B cell (primary cell): Measurements from ENCODE around the gene CADPS. TPM values are rescaled to one million over a fixed set of nuclear protein-coding genes. Genes with fewer than 3 reads are reported as not detected.

Source experiments
- ATAC-seq: fragments of 200-7000 bp; cut with Tn5 transposase; one replicate; pipeline ENCODE4 v1.10.0; 2021; ENCODE audit warnings: low read depth, mild to moderate bottlenecking, moderate number of reproducible peaks, moderate library complexity
- CTCF ChIA-PET: fragments of 350-600 bp; sonication (Branson Sonifier 250); formaldehyde crosslinking; loops from one replicate; lab custom pipeline; 2021; ENCODE audit warnings: antibody characterized with exemption, inconsistent platforms; lab: Charles Lee
- POLR2A ChIA-PET: fragments of 350-600 bp; sonication (Branson Sonifier 250); formaldehyde crosslinking; loops from one replicate; lab custom pipeline; 2021; ENCODE audit warnings: antibody characterized with exemption; lab: Charles Lee
- DNase-seq: peaks from one replicate; pipeline ENCODE4 v3.0.0; 2013
- H2AFZ ChIP-seq: 2 replicates; pipeline ENCODE4 v1.6.1; 2012; ENCODE audit warnings: mild to moderate bottlenecking, low read depth, low read length; ENCODE audit not compliant: insufficient read depth, poor library complexity, severe bottlenecking
- H3K27ac ChIP-seq, 2 donors: 1 replicate in 1 of 2; 2 replicates in 1 of 2; pipeline ENCODE4 v1.5.1; 2012 to 2013; ENCODE audit warnings: low read length in 2 of 2, mild to moderate bottlenecking in 2 of 2, moderate library complexity in 1 of 2
- H3K27me3 ChIP-seq, 4 experiments: fragments of 200-600 bp in 1 of 4; sonication (generic) in 1 of 4; replicated peaks in 1 of 4; 1 replicate in 2 of 4; 2 replicates in 2 of 4; pipeline versions ENCODE4 v1.6.1 to v1.7.0; 2013 to 2016; ENCODE audit warnings: low read length in 3 of 4, mild to moderate bottlenecking in 2 of 4, mixed read lengths in 1 of 4, moderate library complexity in 1 of 4; ENCODE audit not compliant: insufficient read depth in 4 of 4, control insufficient read depth in 3 of 4; ENCODE audit errors: control extremely low read depth in 1 of 4
- H3K36me3 ChIP-seq, 2 experiments: replicated peaks in 1 of 2; 1 replicate in 1 of 2; 2 replicates in 1 of 2; pipeline versions ENCODE4 v1.6.1 to v1.7.1; 2013; ENCODE audit warnings: low read length in 1 of 2; ENCODE audit not compliant: insufficient read depth in 2 of 2, control insufficient read depth in 1 of 2; ENCODE audit errors: control extremely low read depth in 1 of 2, extremely low read depth in 1 of 2
- H3K4me1 ChIP-seq, 2 donors: fragments of 200-600 bp in 1 of 2; sonication (generic) in 1 of 2; 1 replicate in 1 of 2; 2 replicates in 1 of 2; pipeline versions ENCODE4 v1.5.1 to v1.6.1; 2013 to 2017; ENCODE audit warnings: low read length in 2 of 2; ENCODE audit not compliant: control insufficient read depth in 2 of 2, insufficient read depth in 2 of 2
- H3K4me2 ChIP-seq: replicated peaks from 2 replicates; pipeline ENCODE3; 2012; ENCODE audit warnings: mild to moderate bottlenecking, low read depth, low read length; ENCODE audit not compliant: poor library complexity, severe bottlenecking
- H3K4me3 ChIP-seq, 5 experiments: fragments of 200-600 bp in 1 of 5; sonication (generic) in 1 of 5; 1 replicate in 3 of 5; 2 replicates in 2 of 5; pipeline versions ENCODE4 v1.5.1 to v1.7.0; 2011 to 2016; ENCODE audit warnings: low read length in 4 of 5, mild to moderate bottlenecking in 4 of 5, low read depth in 2 of 5, control low read depth in 1 of 5, moderate library complexity in 1 of 5; ENCODE audit not compliant: insufficient read depth in 1 of 5; ENCODE audit errors: control extremely low read depth in 1 of 5, extremely low read depth in 1 of 5
- H3K79me2 ChIP-seq: fragments of 200-600 bp; sonication (generic); one replicate; pipeline ENCODE4 v1.6.0; 2016; ENCODE audit warnings: low read length; ENCODE audit not compliant: control insufficient read depth, insufficient read depth
- H3K9ac ChIP-seq: fragments of 200-600 bp; sonication (generic); 2 replicates; pipeline ENCODE4 v1.6.1; 2017; ENCODE audit warnings: mild to moderate bottlenecking, low read length, moderate library complexity
- H3K9me3 ChIP-seq, 3 donors: one replicate each; pipeline versions ENCODE4 v1.6.1 to v1.7.1; 2013; ENCODE audit warnings: low read length in 2 of 3; ENCODE audit not compliant: control insufficient read depth in 2 of 3, insufficient read depth in 1 of 3; ENCODE audit errors: control extremely low read depth in 1 of 3
- H4K20me1 ChIP-seq: 2 replicates; pipeline ENCODE4 v1.6.0; 2012; ENCODE audit warnings: mild to moderate bottlenecking, low read length; ENCODE audit not compliant: insufficient read depth, control insufficient read depth, poor library complexity, severe bottlenecking
- H3K27ac Mint-ChIP-seq: one replicate; pipeline ENCODE4 v1.8.0; 2021; ENCODE audit warnings: mixed read lengths
- H3K27me3 Mint-ChIP-seq: one replicate; pipeline ENCODE4 v1.8.0; 2021; ENCODE audit warnings: mixed read lengths
- H3K4me1 Mint-ChIP-seq: one replicate; pipeline ENCODE4 v1.8.0; 2021; ENCODE audit warnings: mixed read lengths
- H3K4me3 Mint-ChIP-seq: one replicate; pipeline ENCODE4 v1.8.0; 2021; ENCODE audit warnings: mixed read lengths
- H3K9me3 Mint-ChIP-seq: one replicate; pipeline ENCODE4 v1.8.0; 2022; ENCODE audit warnings: mixed read lengths; ENCODE audit not compliant: insufficient read depth
- CTCF ChIP-seq: fragments of 200-600 bp; IDR thresholded peaks from one replicate; pipeline ENCODE4 v1.8.0; 2022; ENCODE audit warnings: antibody characterized with exemption, mild to moderate bottlenecking
- EZH2 ChIP-seq: IDR thresholded peaks from 2 replicates; pipeline ENCODE4 v1.6.1; 2012; ENCODE audit warnings: borderline replicate concordance, low read depth, mild to moderate bottlenecking, moderate library complexity, low read length; ENCODE audit not compliant: insufficient read depth, poor library complexity, severe bottlenecking
- whole genome bisulfite sequencing: methylation state at CpG from one replicate; pipeline ENCODE4 v1.1.5; 2013; ENCODE audit warnings: missing lambda C conversion rate; ENCODE audit not compliant: insufficient coverage; 5-methylcytosine and 5-hydroxymethylcytosine counted together
- intact Hi-C: fragments of 100-400 bp; cut with micrococcal nuclease; formaldehyde crosslinking; loops from one replicate; pipeline ENCODE4 v1.10.0; 2022
- polyA plus RNA-seq: library from polyadenylated mRNA; depleted of rRNA; stranded (reverse); fragments of >200 nt; gene quantifications from 2 replicates; pipeline ENCODE4 v1.2.3, GENCODE V29; 2012
- total RNA-seq, 2 donors: library from RNA; stranded (reverse); fragments of 120-200 nt in 1 of 2; gene quantifications; 1 replicate in 1 of 2; 2 replicates in 1 of 2; pipeline versions ENCODE4 v1.2.3 to v1.2.4, GENCODE V29; 2013 to 2022

CADPS gene
- total and polyA plus RNA-seq, 2 donors (not counting 1 experiment from before 2014, with no cell fraction given) = 0.16 to 0.22 TPM

DNA sequence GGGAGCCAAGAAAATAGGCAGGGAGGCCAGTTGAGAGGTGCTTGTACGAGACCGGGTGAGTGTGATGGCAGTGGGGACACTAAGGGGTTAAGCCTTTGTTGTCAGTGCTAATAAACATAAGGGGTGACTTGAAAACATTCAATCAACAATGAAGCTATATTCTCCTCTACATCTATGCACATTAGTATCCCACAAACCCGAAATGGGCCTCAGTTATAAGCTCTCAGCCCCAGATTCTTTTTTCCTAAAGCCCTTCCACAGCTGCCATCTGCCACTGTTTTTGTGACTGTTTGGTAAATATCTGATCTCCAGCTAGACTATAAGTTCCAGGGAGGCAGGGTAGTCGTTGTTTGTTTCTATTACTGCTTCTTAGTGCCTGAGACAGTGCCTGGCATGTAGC lies 118.2 kb downstream of the CADPS start:
- 45% methylated on average over 2 of the region's 4 CpGs for WGBS
- no peak for TF ChIP-seq CTCF
- no peak for TF ChIP-seq EZH2
- no peak for DNase-seq

GRCh38 chr3:62755285-62755684 lies 119.9 kb downstream of the CADPS start:
- no peaks in the 10 kb centered on the region for H3K27me3 Mint-ChIP-seq
- Histone ChIP-seq H3K27me3 (no peaks in the 10 kb centered on the region), H3K9me3 (peaks cover 0 to 5% (median 0%) of the 10 kb centered on the region in 3 donors), H4K20me1 (no peaks in the 10 kb centered on the region), H3K9ac (no peak overlapping the region), H3K79me2 (no peaks in the 10 kb centered on the region), H3K4me2 (no peak overlapping the region), H3K4me3 (no peak overlapping the region), H3K27ac (no peak overlapping the region), H2AFZ (no peak overlapping the region), H3K36me3 (no peaks in the 10 kb centered on the region), H3K4me1 (no peaks in the 10 kb centered on the region)
- ChIA-PET POLR2A (no interaction called here), CTCF (no interaction called here)
- DNase-seq (peak; percentile 2), ATAC-seq (no peak)
- no peak overlapping the region for H3K27ac Mint-ChIP-seq
- intact Hi-C loops = no loop called here
- TF ChIP-seq CTCF = no peak
- no peak for TF ChIP-seq EZH2
- no peak overlapping the region for H3K4me3 Mint-ChIP-seq
- WGBS = 67% methylated on average over 8 of the region's 8 CpGs
- H3K4me1 Mint-ChIP-seq = no peaks in the 10 kb centered on the region
- H3K9me3 Mint-ChIP-seq = peaks cover 2% of the 10 kb centered on the region

More for the DNA sequence above, 118.2 kb downstream of the CADPS start:
- Mint-ChIP-seq H3K9me3 (peaks cover 2% of the 10 kb centered on the region), H3K4me3 (no peak overlapping the region), H3K27ac (no peak overlapping the region), H3K4me1 (no peaks in the 10 kb centered on the region), H3K27me3 (no peaks in the 10 kb centered on the region)
- no peak overlapping the region for H2AFZ ChIP-seq
- H3K36me3 ChIP-seq = no peaks in the 10 kb centered on the region
- intact Hi-C loops = no loop called here
- H3K27me3 ChIP-seq = no peaks in the 10 kb centered on the region
- no peaks in the 10 kb centered on the region for H3K79me2 ChIP-seq
- no peak overlapping the region for H3K4me2 ChIP-seq
- ChIA-PET CTCF (no interaction called here), POLR2A (no interaction called here)
- H3K4me3 ChIP-seq = no peak overlapping the region
- H3K4me1 ChIP-seq = no peaks in the 10 kb centered on the region
- no peak for ATAC-seq
- peaks cover 0 to 5% (median 0%) of the 10 kb centered on the region in 3 donors for H3K9me3 ChIP-seq
- H3K9ac ChIP-seq = no peak overlapping the region
- H4K20me1 ChIP-seq = no peaks in the 10 kb centered on the region
- H3K27ac ChIP-seq = no peak overlapping the region
